ENCODE results near the gene PSENEN.

PSENEN gene

DNA sequence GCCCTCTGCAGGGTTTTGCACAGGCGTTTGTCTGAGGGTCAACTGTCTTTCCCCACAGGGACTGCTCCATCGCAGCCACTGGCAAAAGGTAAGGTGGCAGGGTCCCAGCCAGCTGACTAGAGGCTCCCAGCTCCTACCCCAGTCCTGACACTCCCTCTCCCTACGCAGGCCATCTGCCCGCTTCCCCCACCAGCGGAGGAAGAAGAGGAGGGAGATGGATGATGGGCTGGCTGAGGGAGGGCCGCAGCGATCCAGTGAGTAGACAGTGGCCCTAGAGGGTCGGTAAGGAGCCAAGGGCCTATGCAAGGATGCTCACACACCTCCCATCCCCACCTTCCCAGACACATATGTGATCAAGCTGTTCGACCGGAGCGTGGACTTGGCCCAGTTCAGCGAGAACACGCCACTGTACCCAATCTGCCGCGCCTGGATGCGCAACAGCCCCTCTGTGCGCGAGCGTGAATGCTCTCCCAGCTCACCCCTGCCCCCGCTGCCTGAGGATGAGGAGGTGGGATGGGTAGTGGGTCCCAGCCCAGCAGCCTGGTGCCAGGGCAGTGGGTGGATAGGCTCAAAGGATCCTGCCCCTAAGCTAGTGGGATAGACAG, 7.4 kb downstream of the PSENEN start:
- no peak for DNase-seq (ENCODE audit: extremely low spot score)
- POLR2A ChIA-PET, result interaction anchor here (0.6 kb wide), 1 partner anchor 39 kb away, joined by 3 read pairs; no protein-coding TSS in a partner anchor
- CTCF ChIA-PET, result interaction anchor here (0.8 to 1.8 kb wide), 3 partner anchors 12 to 178 kb away, joined by 3 to 4 read pairs (median 4); no protein-coding TSS in a partner anchor
- no peak for TF ChIP-seq CTCF (IDR thresholded peaks at IDR 0.05; ENCODE audit: control extremely low read depth, extremely low read depth, low read depth, missing control alignments)

DNA sequence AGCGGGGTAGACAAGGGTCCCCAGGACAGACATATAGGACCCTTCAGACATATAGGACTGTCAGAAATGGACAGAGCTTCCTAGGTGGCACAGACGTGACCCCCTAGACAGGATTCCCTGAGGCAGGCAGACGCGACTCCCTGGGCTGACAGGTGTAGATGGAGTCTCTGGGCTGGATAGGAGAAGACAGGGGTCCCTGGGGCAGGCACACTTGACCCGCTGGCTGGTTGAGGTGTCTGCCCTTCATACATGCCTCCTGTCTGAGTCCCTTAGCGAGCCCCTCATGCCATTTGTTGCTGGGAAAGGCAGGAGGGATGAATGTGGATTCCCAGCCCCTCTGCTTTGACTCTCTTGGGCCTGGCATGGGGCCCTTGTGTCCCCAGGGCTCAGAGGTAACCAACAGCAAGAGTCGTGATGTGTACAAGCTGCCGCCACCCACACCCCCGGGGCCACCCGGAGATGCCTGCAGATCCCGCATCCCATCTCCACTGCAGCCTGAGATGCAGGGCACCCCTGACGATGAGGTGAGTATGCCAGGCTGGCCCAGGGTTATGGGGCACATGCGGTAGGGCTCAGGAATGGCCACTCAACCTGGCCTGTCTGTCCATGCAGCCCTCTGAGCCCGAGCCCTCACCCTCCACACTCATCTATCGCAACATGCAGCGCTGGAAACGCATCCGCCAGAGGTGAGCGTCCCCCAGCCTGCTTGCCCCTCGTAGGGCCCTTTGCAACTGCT, 8.4 kb downstream of the PSENEN start:
- no peak for TF ChIP-seq CTCF (IDR thresholded peaks at IDR 0.05; ENCODE audit: control extremely low read depth, extremely low read depth, low read depth, missing control alignments)
- POLR2A ChIA-PET, result no interaction called here
- CTCF ChIA-PET, result interaction anchor here (1.6 kb wide), 1 partner anchor 13 kb away, joined by 3 read pairs; no protein-coding TSS in a partner anchor
- DNase-seq (ENCODE audit: extremely low spot score), result no peak

GRCh38 chr19:35754370-35755130, 9.1 kb downstream of the PSENEN start:
- CTCF ChIA-PET, result no interaction called here
- POLR2A ChIA-PET, result no interaction called here
- DNase-seq (ENCODE audit: extremely low spot score), result no peak
- TF ChIP-seq CTCF (IDR thresholded peaks at IDR 0.05; ENCODE audit: control extremely low read depth, extremely low read depth, low read depth, missing control alignments), result no peak

- ChIA-PET POLR2A (no interaction called here), CTCF (no interaction called here)
- no peak for TF ChIP-seq CTCF (IDR thresholded peaks at IDR 0.05; ENCODE audit: control extremely low read depth, extremely low read depth, low read depth, missing control alignments)
- no peak for DNase-seq (ENCODE audit: extremely low spot score)
Observed at GRCh38 chr19:35755131-35755549, 9.7 kb downstream of the PSENEN start.

GRCh38 chr19:35755550-35756376, 10.3 kb downstream of the PSENEN start:
- peak; percentile 20 for DNase-seq (ENCODE audit: extremely low spot score)
- POLR2A ChIA-PET, result no interaction called here
- CTCF ChIA-PET, result no interaction called here
- TF ChIP-seq CTCF (IDR thresholded peaks at IDR 0.05; ENCODE audit: control extremely low read depth, extremely low read depth, low read depth, missing control alignments), result no peak
